ENCODE data around the gene RPN2. TPM values are rescaled to one million over a fixed set of nuclear protein-coding genes. Genes with fewer than 3 reads are reported as not detected.

RPN2 gene
- total and polyA plus RNA-seq, 2 of the 13 experiments (the other 11 are each of a cell fraction or from before 2014, with no cell fraction given) = 587 to 1,818 TPM

DNA sequence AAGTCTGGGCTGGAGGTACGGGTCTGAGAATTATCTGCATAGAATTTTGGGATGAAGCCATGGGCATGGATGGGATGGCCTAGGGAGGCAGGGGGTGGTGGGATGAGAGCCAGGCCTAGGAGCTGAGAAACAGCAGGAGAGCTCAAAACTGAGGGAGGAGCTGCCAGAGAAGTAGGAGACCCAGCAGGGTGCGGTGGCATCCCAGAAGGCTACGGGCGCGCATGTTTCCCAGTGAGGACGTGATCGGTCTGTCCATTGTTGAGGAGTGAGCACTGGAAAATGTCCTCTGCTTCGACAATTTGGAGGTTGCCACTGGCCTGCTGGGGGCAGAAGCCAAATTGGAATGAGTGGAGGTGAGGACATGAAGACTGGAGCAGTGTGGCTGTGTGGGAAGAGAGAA lies 14.7 kb downstream of the RPN2 start (continued):
- TF ChIP-seq, protein P1, sequence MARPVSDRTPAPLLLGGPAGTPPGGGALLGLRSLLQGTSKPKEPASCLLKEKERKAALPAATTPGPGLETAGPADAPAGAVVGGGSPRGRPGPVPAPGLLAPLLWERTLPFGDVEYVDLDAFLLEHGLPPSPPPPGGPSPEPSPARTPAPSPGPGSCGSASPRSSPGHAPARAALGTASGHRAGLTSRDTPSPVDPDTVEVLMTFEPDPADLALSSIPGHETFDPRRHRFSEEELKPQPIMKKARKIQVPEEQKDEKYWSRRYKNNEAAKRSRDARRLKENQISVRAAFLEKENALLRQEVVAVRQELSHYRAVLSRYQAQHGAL (CRISPR knock-in tag; IDR thresholded peaks at IDR 0.05; ENCODE audit: not compliant biosample characterization) = no peak
- TF ChIP-seq PITX1 (CRISPR knock-in tag; IDR thresholded peaks at IDR 0.05) (no peak), YEATS4 (CRISPR knock-in tag; IDR thresholded peaks at IDR 0.05; ENCODE audit: borderline replicate concordance) (no peak), KDM4B (CRISPR knock-in tag; IDR thresholded peaks at IDR 0.05) (no peak), CEBPG (CRISPR knock-in tag; IDR thresholded peaks at IDR 0.05) (no peak), RBM39 (IDR thresholded peaks at IDR 0.05; ENCODE audit: low read depth, low read length, poor library complexity, severe bottlenecking) (no peak), NFIB (CRISPR knock-in tag; IDR thresholded peaks at IDR 0.05; ENCODE audit: borderline replicate concordance) (0 out of 2 replicates have a peak, but pooled peaks have one; percentile 14), ZNF761 (CRISPR knock-in tag; conservative IDR thresholded peaks at IDR 0.05) (no peak), ZBTB42 (CRISPR knock-in tag; IDR thresholded peaks at IDR 0.05) (no peak), BHLHE40 (IDR thresholded peaks at IDR 0.05; ENCODE audit: low read length) (no peak), EED (CRISPR knock-in tag; IDR thresholded peaks at IDR 0.05) (0 out of 2 replicates have a peak, but pooled peaks have one; percentile 56), NFYB (CRISPR knock-in tag; IDR thresholded peaks at IDR 0.05) (no peak), CHD4 (IDR thresholded peaks at IDR 0.05; ENCODE audit: borderline replicate concordance, low read length) (no peak), SATB2 (CRISPR knock-in tag; IDR thresholded peaks at IDR 0.05) (no peak)
- TF ChIP-seq, protein P2, sequence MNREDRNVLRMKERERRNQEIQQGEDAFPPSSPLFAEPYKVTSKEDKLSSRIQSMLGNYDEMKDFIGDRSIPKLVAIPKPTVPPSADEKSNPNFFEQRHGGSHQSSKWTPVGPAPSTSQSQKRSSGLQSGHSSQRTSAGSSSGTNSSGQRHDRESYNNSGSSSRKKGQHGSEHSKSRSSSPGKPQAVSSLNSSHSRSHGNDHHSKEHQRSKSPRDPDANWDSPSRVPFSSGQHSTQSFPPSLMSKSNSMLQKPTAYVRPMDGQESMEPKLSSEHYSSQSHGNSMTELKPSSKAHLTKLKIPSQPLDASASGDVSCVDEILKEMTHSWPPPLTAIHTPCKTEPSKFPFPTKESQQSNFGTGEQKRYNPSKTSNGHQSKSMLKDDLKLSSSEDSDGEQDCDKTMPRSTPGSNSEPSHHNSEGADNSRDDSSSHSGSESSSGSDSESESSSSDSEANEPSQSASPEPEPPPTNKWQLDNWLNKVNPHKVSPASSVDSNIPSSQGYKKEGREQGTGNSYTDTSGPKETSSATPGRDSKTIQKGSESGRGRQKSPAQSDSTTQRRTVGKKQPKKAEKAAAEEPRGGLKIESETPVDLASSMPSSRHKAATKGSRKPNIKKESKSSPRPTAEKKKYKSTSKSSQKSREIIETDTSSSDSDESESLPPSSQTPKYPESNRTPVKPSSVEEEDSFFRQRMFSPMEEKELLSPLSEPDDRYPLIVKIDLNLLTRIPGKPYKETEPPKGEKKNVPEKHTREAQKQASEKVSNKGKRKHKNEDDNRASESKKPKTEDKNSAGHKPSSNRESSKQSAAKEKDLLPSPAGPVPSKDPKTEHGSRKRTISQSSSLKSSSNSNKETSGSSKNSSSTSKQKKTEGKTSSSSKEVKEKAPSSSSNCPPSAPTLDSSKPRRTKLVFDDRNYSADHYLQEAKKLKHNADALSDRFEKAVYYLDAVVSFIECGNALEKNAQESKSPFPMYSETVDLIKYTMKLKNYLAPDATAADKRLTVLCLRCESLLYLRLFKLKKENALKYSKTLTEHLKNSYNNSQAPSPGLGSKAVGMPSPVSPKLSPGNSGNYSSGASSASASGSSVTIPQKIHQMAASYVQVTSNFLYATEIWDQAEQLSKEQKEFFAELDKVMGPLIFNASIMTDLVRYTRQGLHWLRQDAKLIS (CRISPR knock-in tag; IDR thresholded peaks at IDR 0.05) = no peak
- TF ChIP-seq, protein P3, sequence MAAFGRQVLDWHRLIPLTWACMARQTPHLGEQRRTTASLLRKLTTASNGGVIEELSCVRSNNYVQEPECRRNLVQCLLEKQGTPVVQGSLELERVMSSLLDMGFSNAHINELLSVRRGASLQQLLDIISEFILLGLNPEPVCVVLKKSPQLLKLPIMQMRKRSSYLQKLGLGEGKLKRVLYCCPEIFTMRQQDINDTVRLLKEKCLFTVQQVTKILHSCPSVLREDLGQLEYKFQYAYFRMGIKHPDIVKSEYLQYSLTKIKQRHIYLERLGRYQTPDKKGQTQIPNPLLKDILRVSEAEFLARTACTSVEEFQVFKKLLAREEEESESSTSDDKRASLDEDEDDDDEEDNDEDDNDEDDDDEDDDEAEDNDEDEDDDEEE (CRISPR knock-in tag; IDR thresholded peaks at IDR 0.05) = peak; percentile 32; the same call in 1 of the 2 replicates
- TF ChIP-seq, protein P4, sequence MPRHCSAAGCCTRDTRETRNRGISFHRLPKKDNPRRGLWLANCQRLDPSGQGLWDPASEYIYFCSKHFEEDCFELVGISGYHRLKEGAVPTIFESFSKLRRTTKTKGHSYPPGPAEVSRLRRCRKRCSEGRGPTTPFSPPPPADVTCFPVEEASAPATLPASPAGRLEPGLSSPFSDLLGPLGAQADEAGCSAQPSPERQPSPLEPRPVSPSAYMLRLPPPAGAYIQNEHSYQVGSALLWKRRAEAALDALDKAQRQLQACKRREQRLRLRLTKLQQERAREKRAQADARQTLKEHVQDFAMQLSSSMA (CRISPR knock-in tag; IDR thresholded peaks at IDR 0.05) = no peak
- TF ChIP-seq, protein P5, sequence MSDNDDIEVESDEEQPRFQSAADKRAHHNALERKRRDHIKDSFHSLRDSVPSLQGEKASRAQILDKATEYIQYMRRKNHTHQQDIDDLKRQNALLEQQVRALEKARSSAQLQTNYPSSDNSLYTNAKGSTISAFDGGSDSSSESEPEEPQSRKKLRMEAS (IDR thresholded peaks at IDR 0.05) = no peak
- TF ChIP-seq, protein P6, sequence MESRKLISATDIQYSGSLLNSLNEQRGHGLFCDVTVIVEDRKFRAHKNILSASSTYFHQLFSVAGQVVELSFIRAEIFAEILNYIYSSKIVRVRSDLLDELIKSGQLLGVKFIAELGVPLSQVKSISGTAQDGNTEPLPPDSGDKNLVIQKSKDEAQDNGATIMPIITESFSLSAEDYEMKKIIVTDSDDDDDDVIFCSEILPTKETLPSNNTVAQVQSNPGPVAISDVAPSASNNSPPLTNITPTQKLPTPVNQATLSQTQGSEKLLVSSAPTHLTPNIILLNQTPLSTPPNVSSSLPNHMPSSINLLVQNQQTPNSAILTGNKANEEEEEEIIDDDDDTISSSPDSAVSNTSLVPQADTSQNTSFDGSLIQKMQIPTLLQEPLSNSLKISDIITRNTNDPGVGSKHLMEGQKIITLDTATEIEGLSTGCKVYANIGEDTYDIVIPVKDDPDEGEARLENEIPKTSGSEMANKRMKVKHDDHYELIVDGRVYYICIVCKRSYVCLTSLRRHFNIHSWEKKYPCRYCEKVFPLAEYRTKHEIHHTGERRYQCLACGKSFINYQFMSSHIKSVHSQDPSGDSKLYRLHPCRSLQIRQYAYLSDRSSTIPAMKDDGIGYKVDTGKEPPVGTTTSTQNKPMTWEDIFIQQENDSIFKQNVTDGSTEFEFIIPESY (CRISPR knock-in tag; IDR thresholded peaks at IDR 0.05) = no peak
- TF ChIP-seq, protein P7, sequence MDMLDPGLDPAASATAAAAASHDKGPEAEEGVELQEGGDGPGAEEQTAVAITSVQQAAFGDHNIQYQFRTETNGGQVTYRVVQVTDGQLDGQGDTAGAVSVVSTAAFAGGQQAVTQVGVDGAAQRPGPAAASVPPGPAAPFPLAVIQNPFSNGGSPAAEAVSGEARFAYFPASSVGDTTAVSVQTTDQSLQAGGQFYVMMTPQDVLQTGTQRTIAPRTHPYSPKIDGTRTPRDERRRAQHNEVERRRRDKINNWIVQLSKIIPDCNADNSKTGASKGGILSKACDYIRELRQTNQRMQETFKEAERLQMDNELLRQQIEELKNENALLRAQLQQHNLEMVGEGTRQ (IDR thresholded peaks at IDR 0.05; ENCODE audit: low read depth, low read length) = no peak
- TF ChIP-seq, protein P7 (CRISPR knock-in tag; IDR thresholded peaks at IDR 0.05; ENCODE audit: borderline replicate concordance) = no peak

Data from HepG2 (cell line).